MM.1S (cell line): Measurements from ENCODE around the gene SETBP1.

Source experiments
- DNase-seq: peaks from one replicate; pipeline ENCODE4 v3.0.0-alpha.2; 2015
- H2AFZ ChIP-seq: fragments of 300-600 bp; sonication (generic); 2 replicates; pipeline ENCODE4 v1.6.0; 2016; ENCODE audit warnings: antibody characterized with exemption, low read length
- H3F3A ChIP-seq: fragments of 300-600 bp; sonication (generic); 2 replicates; pipeline ENCODE4 v1.6.1; 2016; ENCODE audit warnings: mild to moderate bottlenecking, antibody characterized with exemption, low read length, moderate library complexity, mixed read lengths; ENCODE audit not compliant: insufficient read depth
- H3K27ac ChIP-seq: fragments of 300-600 bp; sonication (generic); 2 replicates; pipeline ENCODE4 v1.5.1; 2016; ENCODE audit warnings: mild to moderate bottlenecking, low read length
- H3K27me3 ChIP-seq: fragments of 300-600 bp; sonication (generic); replicated peaks from 2 replicates; pipeline ENCODE4 v1.6.0; 2016; ENCODE audit warnings: low read length; ENCODE audit not compliant: insufficient read depth
- H3K36me3 ChIP-seq: fragments of 300-600 bp; sonication (generic); replicated peaks from 2 replicates; pipeline ENCODE4 v1.6.1; 2016; ENCODE audit warnings: mild to moderate bottlenecking, low read length, mixed read lengths; ENCODE audit not compliant: insufficient read depth
- H3K4me1 ChIP-seq: fragments of 300-600 bp; sonication (generic); 2 replicates; pipeline ENCODE4 v1.6.1; 2016; ENCODE audit warnings: low read length, mixed read lengths
- H3K4me2 ChIP-seq: fragments of 300-600 bp; sonication (generic); 2 replicates; pipeline ENCODE4 v1.6.0; 2016; ENCODE audit warnings: low read depth, low read length
- H3K4me3 ChIP-seq: fragments of 300-600 bp; sonication (generic); 2 replicates; pipeline ENCODE4 v1.5.1; 2016; ENCODE audit warnings: low read length, mixed read lengths
- H3K79me2 ChIP-seq: fragments of 300-600 bp; sonication (generic); 2 replicates; pipeline ENCODE4 v1.6.1; 2016; ENCODE audit warnings: mixed run types, low read length, mixed read lengths
- H3K9ac ChIP-seq: fragments of 300-600 bp; sonication (generic); 2 replicates; pipeline ENCODE4 v1.6.1; 2016; ENCODE audit warnings: low read length, mixed read lengths
- H3K9me2 ChIP-seq: fragments of 300-600 bp; sonication (generic); replicated peaks from 2 replicates; pipeline ENCODE4 v1.6.1; 2016; ENCODE audit warnings: mild to moderate bottlenecking, low read length, mixed read lengths; ENCODE audit not compliant: insufficient read depth
- H3K9me3 ChIP-seq: fragments of 300-600 bp; sonication (generic); replicated peaks from 2 replicates; pipeline ENCODE4 v1.6.1; 2016; ENCODE audit warnings: mild to moderate bottlenecking, low read length, mixed read lengths; ENCODE audit not compliant: insufficient read depth
- H4K20me1 ChIP-seq: fragments of 300-600 bp; sonication (generic); 2 replicates; pipeline ENCODE4 v1.6.1; 2016; ENCODE audit warnings: mild to moderate bottlenecking, low read length, moderate library complexity, mixed read lengths; ENCODE audit not compliant: insufficient read depth
- EZH2 ChIP-seq: fragments of 300-600 bp; sonication (generic); optimal IDR thresholded peaks from 2 replicates; pipeline ENCODE3; 2017; ENCODE audit warnings: low read depth, mild to moderate bottlenecking, antibody characterized with exemption, low read length, mixed read lengths
- EZH2phosphoT487 ChIP-seq: fragments of 300-600 bp; sonication (generic); IDR thresholded peaks from 2 replicates; pipeline ENCODE4 v1.6.1; 2018; ENCODE audit warnings: antibody characterized with exemption, low read length
- TF ChIP-seq, protein P1 (sequence below): fragments of 300-600 bp; sonication (generic); IDR thresholded peaks from 2 replicates; pipeline ENCODE4 v1.5.1; 2016; ENCODE audit warnings: antibody characterized with exemption, low read length, mixed read lengths

Gene SETBP1

GRCh38 chr18:44876024-44876423 is 195.3 kb downstream of the SETBP1 start:
- H3K27me3 ChIP-seq = no peaks in the 10 kb centered on the region
- no peak overlapping the region for H3K9ac ChIP-seq
- DNase-seq = no peak
- H3K4me1 ChIP-seq = peaks cover 24% of the 10 kb centered on the region
- H3K36me3 ChIP-seq = no peaks in the 10 kb centered on the region
- no peak overlapping the region for H3K4me2 ChIP-seq
- no peak overlapping the region for H2AFZ ChIP-seq
- H3F3A ChIP-seq = peaks cover 7% of the 10 kb centered on the region
- no peaks in the 10 kb centered on the region for H3K9me3 ChIP-seq
- H3K4me3 ChIP-seq = no peak overlapping the region
- no peaks in the 10 kb centered on the region for H3K9me2 ChIP-seq
- no peaks in the 10 kb centered on the region for H4K20me1 ChIP-seq
- H3K27ac ChIP-seq = no peak overlapping the region
- TF ChIP-seq EZH2 = no peak
- TF ChIP-seq EZH2phosphoT487 = no peak
- TF ChIP-seq, protein P1, sequence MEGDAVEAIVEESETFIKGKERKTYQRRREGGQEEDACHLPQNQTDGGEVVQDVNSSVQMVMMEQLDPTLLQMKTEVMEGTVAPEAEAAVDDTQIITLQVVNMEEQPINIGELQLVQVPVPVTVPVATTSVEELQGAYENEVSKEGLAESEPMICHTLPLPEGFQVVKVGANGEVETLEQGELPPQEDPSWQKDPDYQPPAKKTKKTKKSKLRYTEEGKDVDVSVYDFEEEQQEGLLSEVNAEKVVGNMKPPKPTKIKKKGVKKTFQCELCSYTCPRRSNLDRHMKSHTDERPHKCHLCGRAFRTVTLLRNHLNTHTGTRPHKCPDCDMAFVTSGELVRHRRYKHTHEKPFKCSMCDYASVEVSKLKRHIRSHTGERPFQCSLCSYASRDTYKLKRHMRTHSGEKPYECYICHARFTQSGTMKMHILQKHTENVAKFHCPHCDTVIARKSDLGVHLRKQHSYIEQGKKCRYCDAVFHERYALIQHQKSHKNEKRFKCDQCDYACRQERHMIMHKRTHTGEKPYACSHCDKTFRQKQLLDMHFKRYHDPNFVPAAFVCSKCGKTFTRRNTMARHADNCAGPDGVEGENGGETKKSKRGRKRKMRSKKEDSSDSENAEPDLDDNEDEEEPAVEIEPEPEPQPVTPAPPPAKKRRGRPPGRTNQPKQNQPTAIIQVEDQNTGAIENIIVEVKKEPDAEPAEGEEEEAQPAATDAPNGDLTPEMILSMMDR = no peak
- H3K79me2 ChIP-seq = peaks cover 44% of the 10 kb centered on the region

DNA sequence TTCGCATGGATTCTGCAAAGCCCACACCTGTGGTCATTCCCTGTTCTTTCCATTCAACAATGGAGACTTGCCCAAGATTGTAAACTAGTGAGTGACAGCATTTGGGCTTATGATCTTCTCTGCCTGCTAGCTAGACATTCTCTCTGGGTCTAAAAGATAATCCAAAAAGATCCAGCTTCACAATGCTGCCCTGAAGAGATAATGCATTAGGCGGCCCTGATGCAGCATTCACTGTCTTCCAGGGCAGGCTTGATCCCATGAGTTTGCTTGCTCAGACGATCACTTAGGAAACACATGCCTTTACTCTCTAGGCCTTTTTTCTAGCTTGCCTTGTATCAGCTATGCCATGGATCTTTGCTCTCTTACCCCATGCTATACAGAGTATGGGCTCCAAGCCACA is 196.1 kb downstream of the SETBP1 start:
- no peaks in the 10 kb centered on the region for H3K9me2 ChIP-seq
- DNase-seq = no peak
- H3K27ac ChIP-seq = no peak overlapping the region
- H3K4me3 ChIP-seq = no peak overlapping the region
- H3K4me1 ChIP-seq = peaks cover 16% of the 10 kb centered on the region
- no peaks in the 10 kb centered on the region for H3F3A ChIP-seq
- no peak overlapping the region for H3K4me2 ChIP-seq
- TF ChIP-seq, protein P1 = no peak
- no peak for TF ChIP-seq EZH2phosphoT487
- TF ChIP-seq EZH2 = no peak
- peaks cover 47% of the 10 kb centered on the region for H3K79me2 ChIP-seq
- no peak overlapping the region for H3K9ac ChIP-seq
- no peaks in the 10 kb centered on the region for H3K27me3 ChIP-seq
- no peaks in the 10 kb centered on the region for H3K36me3 ChIP-seq
- H4K20me1 ChIP-seq = no peaks in the 10 kb centered on the region
- H2AFZ ChIP-seq = no peak overlapping the region
- H3K9me3 ChIP-seq = no peaks in the 10 kb centered on the region

DNA sequence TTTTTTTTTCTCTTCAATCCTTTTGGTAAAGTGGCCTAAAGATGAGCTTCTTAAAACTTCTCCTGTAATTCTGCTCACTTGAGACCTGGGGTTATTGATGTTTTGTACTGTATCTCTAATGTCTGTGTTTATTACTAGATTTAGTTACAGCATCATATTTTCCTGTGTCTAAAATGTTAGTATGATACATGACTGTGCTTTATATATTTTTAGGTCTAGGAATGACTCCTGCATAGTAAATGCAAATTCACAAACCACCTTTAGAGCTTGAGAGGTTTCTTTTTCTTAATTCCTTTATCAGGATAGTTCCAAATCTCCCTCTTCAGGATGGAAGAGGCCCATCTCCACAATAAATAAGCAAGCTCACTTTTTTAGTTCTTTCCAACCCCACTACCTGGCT is 197.6 kb downstream of the SETBP1 start:
- no peak overlapping the region for H2AFZ ChIP-seq
- H3K4me3 ChIP-seq = no peak overlapping the region
- TF ChIP-seq EZH2phosphoT487 = no peak
- no peak for TF ChIP-seq EZH2
- TF ChIP-seq, protein P1 = no peak
- H3K9me3 ChIP-seq = no peaks in the 10 kb centered on the region
- H3K4me2 ChIP-seq = no peak overlapping the region
- no peak overlapping the region for H3K9ac ChIP-seq
- H3K79me2 ChIP-seq = peaks cover 45% of the 10 kb centered on the region
- no peaks in the 10 kb centered on the region for H3K9me2 ChIP-seq
- no peaks in the 10 kb centered on the region for H4K20me1 ChIP-seq
- H3K27ac ChIP-seq = no peak overlapping the region
- no peaks in the 10 kb centered on the region for H3K27me3 ChIP-seq
- no peaks in the 10 kb centered on the region for H3F3A ChIP-seq
- no peaks in the 10 kb centered on the region for H3K36me3 ChIP-seq
- DNase-seq = no peak
- H3K4me1 ChIP-seq = peaks cover 7% of the 10 kb centered on the region
